ENCODE measurements around the gene KIZ. TPM values are rescaled to one million over a fixed set of nuclear protein-coding genes. Genes with fewer than 3 reads are reported as not detected.

The KIZ gene
- total and polyA plus RNA-seq, 7 donors = 4.6 to 26.2 (median 18.6) TPM

DNA sequence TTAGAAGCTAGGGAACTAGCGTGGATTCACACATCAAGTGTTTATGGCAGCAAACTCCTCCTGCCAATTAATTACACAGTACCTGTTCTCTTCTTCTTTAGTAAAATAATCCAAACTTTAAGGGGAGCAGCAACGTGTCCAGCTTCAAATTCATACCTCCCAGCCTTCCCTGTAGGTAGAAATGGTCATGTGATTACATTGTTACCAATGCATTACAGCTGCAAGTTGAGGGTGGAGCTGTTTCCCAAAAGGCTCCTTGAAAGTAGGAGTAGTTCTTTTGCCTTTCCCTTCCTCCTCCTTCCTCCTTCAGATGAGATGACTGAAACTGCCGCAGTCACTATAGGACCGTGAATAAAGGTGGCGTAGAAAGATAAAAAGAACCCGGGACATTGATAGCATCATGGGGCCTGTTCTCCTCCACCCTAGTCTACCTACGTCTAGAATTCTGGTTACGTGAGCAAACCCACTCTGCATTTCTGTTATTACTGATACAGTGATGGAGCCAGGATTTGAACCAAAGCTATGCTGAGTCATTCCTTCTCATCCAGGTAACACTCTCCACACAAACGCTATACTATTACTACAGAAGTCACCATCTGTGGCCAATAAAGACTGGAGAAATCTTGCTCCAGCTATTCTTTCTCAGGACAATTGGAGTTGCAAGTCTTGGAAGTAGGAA is 37.9 kb upstream of the KIZ start:
- no peaks in the 10 kb centered on the region for H3K9me3 ChIP-seq
- no peak overlapping the region for H3K27ac ChIP-seq
- 83 to 84% (median 83%) methylated on average over 9 of the region's 9 CpGs for WGBS, 3 donors
- H3K4me3 ChIP-seq = no peak overlapping the region
- ATAC-seq (no peak), DNase-seq (no peak)
- H3K27me3 ChIP-seq (ENCODE audit: insufficient read depth in 3 of 3, low read length in 2 of 3) = peaks cover 11 to 51% (median 25%) of the 10 kb centered on the region in 3 donors
- H3K4me1 ChIP-seq = no peaks in the 10 kb centered on the region
- TF ChIP-seq, protein P1, sequence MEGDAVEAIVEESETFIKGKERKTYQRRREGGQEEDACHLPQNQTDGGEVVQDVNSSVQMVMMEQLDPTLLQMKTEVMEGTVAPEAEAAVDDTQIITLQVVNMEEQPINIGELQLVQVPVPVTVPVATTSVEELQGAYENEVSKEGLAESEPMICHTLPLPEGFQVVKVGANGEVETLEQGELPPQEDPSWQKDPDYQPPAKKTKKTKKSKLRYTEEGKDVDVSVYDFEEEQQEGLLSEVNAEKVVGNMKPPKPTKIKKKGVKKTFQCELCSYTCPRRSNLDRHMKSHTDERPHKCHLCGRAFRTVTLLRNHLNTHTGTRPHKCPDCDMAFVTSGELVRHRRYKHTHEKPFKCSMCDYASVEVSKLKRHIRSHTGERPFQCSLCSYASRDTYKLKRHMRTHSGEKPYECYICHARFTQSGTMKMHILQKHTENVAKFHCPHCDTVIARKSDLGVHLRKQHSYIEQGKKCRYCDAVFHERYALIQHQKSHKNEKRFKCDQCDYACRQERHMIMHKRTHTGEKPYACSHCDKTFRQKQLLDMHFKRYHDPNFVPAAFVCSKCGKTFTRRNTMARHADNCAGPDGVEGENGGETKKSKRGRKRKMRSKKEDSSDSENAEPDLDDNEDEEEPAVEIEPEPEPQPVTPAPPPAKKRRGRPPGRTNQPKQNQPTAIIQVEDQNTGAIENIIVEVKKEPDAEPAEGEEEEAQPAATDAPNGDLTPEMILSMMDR (IDR thresholded peaks at IDR 0.05) = no peak
- H3K36me3 ChIP-seq (ENCODE audit: insufficient read depth in 1 of 2, low read depth in 1 of 2) = no peaks in the 10 kb centered on the region
- intact Hi-C loops (cut with DNase I) = no loop called here

DNA sequence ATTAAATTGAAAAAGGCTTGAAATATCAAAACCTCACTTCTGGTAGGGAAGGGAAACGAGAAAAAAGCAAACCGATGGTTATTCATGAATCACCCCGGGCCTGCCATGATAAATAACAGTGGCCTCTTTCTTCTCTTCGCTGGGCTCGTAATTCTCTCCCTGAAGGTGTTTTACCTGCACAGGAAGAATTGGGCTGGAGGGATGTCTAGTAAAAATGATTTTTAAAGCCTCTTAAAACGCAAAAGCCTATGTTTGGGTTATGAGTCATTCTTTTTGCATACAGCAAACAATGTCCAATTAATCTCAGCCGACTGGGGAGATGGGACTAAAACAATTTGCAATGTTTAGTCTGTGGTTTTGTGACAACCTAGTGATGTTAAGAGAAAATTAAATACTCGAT is 36.5 kb upstream of the KIZ start:
- Histone ChIP-seq H3K27ac (no peak overlapping the region), H3K27me3 (ENCODE audit: insufficient read depth in 3 of 3, low read length in 2 of 3) (peaks cover 8 to 54% (median 34%) of the 10 kb centered on the region in 3 donors), H3K4me3 (no peak overlapping the region), H3K4me1 (no peaks in the 10 kb centered on the region), H3K9me3 (no peaks in the 10 kb centered on the region), H3K36me3 (ENCODE audit: insufficient read depth in 1 of 2, low read depth in 1 of 2) (no peaks in the 10 kb centered on the region)
- TF ChIP-seq, protein P1 (IDR thresholded peaks at IDR 0.05) = no peak
- intact Hi-C loops (cut with DNase I) = no loop called here
- ATAC-seq = no peak
- no peak for DNase-seq
- 68 to 74% (median 72%) methylated on average over 8 of the region's 8 CpGs for WGBS, 3 donors

DNA sequence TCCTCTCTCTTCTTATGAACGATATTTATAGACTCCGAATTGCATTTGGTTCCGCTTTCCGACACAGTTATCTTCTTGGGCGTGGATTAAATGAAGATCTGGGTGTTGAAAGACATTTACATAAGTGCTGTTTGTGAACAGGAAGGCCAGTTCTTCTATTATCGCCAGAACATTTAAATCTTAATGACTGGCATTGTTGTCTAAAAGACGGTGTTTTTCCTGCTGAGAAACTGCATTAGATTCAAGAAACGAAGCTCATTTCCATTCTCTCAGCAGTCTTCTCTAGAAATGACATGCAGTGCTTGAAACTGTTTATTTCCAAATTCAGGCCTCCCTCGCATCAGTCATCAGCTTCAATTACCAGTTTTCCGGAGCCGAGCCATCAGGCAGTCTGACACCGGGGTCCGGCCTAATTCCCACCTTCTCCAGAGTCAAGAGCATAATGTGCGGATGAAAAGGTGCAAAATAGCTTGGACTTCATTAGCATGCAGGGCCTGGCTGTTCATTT is 35.7 kb upstream of the KIZ start:
- no peak for ATAC-seq
- 46 to 50% (median 48%) methylated on average over 14 of the region's 14 CpGs for WGBS, 3 donors
- Histone ChIP-seq H3K27ac (no peak overlapping the region), H3K4me3 (no peak overlapping the region), H3K36me3 (ENCODE audit: insufficient read depth in 1 of 2, low read depth in 1 of 2) (no peaks in the 10 kb centered on the region), H3K27me3 (ENCODE audit: insufficient read depth in 3 of 3, low read length in 2 of 3) (peaks cover 8 to 57% (median 34%) of the 10 kb centered on the region in 3 donors), H3K4me1 (no peaks in the 10 kb centered on the region), H3K9me3 (no peaks in the 10 kb centered on the region)
- intact Hi-C loops (cut with DNase I) = no loop called here
- TF ChIP-seq, protein P1 (IDR thresholded peaks at IDR 0.05) = no peak
- no peak for DNase-seq

DNA sequence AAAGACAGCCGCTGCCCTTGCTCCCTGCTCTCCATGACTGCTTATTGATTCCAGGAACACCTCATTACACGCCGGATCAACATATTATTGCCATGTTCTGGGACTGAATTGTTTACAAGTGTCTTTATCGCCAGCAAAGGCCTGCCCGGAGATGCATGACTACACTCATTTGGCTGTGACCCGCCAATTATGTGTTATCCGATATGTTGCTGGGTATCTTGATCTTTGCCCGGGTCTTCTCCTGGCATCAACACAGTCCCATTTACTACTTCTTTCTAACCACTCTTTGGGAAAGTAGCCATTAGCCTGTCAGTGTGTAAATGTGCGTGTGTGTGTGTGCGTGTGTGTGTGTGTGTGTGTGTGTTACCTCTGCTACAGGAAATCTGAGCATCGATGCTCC is 35.2 kb upstream of the KIZ start:
- H3K4me3 ChIP-seq = no peak overlapping the region
- no peaks in the 10 kb centered on the region for H3K9me3 ChIP-seq
- intact Hi-C loops (cut with DNase I) = no loop called here
- peaks cover 8 to 62% (median 34%) of the 10 kb centered on the region in 3 donors for H3K27me3 ChIP-seq (ENCODE audit: insufficient read depth in 3 of 3, low read length in 2 of 3)
- H3K4me1 ChIP-seq = no peaks in the 10 kb centered on the region
- DNase-seq = no peak
- TF ChIP-seq, protein P1 (IDR thresholded peaks at IDR 0.05) = no peak
- H3K36me3 ChIP-seq (ENCODE audit: insufficient read depth in 1 of 2, low read depth in 1 of 2) = no peaks in the 10 kb centered on the region
- 41 to 54% (median 48%) methylated on average over 11 of the region's 11 CpGs for WGBS, 3 donors
- ATAC-seq = no peak
- H3K27ac ChIP-seq = no peak overlapping the region
